GM10266 (cell line): ENCODE results near the gene STK10.

Experiments
- DNase-seq: peaks from one replicate; pipeline ENCODE4 v3.0.0; 2012; ENCODE audit errors: extremely low spot score
- TF ChIP-seq, protein P1 (sequence below): IDR thresholded peaks from 2 replicates; pipeline ENCODE4 v1.5.1; 2012; ENCODE audit warnings: mild to moderate bottlenecking, low read depth; ENCODE audit not compliant: control insufficient read depth, insufficient read depth; ENCODE audit errors: missing control alignments

The STK10 gene

GRCh38 chr5:172076761-172077244 is 111.2 kb downstream of the STK10 start:
- TF ChIP-seq, protein P1, sequence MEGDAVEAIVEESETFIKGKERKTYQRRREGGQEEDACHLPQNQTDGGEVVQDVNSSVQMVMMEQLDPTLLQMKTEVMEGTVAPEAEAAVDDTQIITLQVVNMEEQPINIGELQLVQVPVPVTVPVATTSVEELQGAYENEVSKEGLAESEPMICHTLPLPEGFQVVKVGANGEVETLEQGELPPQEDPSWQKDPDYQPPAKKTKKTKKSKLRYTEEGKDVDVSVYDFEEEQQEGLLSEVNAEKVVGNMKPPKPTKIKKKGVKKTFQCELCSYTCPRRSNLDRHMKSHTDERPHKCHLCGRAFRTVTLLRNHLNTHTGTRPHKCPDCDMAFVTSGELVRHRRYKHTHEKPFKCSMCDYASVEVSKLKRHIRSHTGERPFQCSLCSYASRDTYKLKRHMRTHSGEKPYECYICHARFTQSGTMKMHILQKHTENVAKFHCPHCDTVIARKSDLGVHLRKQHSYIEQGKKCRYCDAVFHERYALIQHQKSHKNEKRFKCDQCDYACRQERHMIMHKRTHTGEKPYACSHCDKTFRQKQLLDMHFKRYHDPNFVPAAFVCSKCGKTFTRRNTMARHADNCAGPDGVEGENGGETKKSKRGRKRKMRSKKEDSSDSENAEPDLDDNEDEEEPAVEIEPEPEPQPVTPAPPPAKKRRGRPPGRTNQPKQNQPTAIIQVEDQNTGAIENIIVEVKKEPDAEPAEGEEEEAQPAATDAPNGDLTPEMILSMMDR, result no peak
- no peak for DNase-seq

DNA sequence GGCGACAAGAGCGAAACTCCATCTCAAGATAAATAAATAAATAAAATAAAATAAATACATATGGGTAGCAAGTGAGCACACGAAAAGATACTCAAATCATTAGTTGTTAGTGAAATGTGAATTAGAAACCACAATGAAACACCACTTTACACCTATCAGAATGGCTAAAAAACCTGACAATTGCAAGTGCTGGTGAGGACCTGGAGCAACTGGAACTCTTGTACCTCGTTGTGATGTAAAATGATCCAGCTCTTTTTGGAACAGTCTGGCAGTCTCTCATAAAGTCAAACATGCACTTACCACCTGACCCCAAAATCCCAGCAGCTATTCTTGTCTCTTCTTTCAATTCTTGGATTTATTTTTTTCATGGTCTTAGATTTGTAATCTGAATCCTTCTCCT is 112.4 kb downstream of the STK10 start:
- TF ChIP-seq, protein P1, result no peak
- no peak for DNase-seq

- no peak for DNase-seq
- TF ChIP-seq, protein P1, result no peak
Measured at GRCh38 chr5:172074896-172075295, 113.1 kb downstream of the STK10 start.

DNA sequence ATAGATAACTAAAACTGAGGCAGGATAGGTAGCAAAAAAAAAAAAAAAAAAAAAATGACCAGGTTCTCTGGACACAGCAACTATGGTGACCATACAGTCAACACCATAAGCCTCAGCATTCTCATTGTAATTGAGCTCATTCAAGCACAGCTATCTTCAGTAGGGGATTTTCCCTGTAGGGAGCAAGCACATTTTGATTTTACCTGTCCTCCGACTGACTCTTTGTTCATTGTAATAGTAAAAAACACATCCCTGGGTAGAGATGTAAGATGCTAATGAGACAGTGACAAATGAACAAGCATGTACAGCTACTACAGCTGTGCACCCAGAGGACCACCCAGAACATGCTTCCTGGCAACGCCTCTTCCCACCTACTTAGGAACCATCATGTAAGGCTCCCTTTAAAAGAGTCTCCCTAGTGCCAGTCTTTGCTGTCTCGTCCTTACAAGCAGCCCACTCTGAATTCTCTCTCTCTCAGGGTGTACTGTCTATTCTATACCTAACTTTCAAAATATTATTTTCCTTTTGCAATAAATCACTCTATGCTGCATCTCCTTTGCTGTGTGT is 116.6 kb downstream of the STK10 start:
- TF ChIP-seq, protein P1, result no peak
- DNase-seq, result no peak

DNA sequence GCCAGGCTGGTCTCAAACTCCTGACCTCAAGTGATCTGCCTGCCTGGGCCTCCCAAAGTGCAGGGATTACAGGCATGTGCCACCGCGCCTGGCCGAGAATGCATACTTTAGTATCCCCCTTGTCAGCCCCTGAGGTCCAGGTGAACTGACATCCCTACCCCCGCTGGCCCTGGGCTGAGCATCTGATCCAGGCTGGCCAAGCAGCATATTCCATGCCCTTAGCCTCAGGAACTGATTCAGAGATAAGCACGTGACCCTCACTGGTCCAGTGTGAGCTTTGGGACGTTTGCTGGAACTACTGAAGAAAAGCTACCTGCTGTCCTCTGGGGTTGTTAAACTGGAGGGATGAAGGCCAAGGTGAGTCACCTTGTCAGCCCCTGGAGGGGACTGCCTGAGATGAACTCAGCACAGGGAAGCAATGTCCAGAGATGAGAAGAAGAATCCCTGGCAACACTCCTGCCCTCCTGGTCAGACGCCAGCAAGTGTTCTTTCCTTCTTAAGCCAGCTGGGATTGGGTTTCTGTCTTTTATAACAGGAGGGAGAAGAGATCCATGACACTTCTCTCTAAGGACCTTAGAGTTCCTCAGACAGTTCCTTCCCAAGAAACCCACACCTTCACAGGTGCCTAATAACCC is 122.5 kb downstream of the STK10 start:
- no peak for DNase-seq
- TF ChIP-seq, protein P1, result no peak

DNA sequence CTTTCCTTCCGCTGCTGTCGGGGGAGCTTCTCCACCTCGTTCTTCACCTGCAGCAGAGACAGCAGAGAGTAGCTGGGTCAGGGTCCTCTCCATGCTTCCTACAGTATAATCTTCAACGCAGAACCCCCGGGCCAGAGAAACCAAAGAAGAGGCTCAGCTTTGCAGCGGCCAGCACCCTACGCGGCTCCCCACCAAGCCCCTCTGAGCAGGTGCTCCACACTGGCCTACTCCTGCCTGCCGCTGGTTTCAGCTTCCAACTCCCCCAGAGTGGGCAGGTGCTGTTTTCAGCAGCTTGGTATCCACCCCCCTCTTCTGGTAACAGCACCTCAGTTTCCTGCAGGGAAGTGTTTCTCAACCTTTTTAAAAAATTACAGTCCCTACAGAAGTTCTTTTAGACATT is 123.3 kb downstream of the STK10 start:
- TF ChIP-seq, protein P1, result no peak
- no peak for DNase-seq

DNA sequence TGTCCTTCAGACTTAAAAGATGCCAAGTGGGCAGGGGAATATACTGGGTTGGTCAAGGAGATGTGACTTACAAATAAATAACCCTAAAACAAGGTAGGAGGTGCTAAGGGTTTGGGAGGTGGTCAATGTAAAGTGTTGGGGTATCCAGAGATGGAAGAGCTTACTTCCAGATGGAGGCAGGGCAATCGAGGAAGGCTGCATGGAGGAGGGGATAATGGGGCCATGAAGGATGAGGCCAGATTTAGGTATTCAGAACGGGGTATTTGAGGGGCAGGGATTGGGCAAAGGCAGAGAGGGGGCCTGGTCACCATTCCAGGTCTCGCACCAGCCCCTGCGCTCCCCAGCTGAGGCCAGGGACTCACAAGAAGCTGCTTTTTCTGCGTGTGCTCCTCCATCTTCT is 123.7 kb downstream of the STK10 start:
- TF ChIP-seq, protein P1, result no peak
- DNase-seq, result no peak
